GM18861 (cell line): Measurements from ENCODE around the gene GSTM3.
A peak's percentile ranks its signal among the peaks of the same experiment; 100 is the strongest.
"Not testable (repeated sequence)": the region's sequence is repeated elsewhere in the genome, so short reads cannot be mapped to it uniquely, and the experiment has no call there.

ENCODE experiments used
- ATAC-seq: cut with Tn5 transposase; IDR thresholded peaks from one replicate; pipeline ENCODE4 v1.9.1; 2021; ENCODE audit not compliant: unreplicated experiment

GSTM3 gene

DNA sequence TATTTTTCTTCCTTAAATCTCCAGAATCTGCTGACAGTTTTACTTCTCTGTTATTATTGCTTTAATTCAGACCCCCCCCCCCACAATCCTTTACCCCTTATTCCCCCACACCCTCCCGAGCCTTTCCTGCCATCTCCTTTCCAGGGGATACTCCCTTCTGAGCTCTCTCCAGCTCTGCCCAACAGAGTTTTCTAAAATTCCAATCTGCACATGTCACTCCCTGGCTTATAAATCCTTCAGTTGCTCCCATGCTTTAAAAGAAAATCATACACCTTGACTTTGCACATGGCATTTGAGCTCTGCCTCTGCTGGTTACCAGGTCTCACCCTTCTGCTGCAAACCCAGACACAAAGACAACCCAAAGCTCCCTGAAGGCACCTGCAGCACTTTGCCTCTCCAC is 34.6 kb upstream of the GSTM3 start:
- no peak for ATAC-seq

DNA sequence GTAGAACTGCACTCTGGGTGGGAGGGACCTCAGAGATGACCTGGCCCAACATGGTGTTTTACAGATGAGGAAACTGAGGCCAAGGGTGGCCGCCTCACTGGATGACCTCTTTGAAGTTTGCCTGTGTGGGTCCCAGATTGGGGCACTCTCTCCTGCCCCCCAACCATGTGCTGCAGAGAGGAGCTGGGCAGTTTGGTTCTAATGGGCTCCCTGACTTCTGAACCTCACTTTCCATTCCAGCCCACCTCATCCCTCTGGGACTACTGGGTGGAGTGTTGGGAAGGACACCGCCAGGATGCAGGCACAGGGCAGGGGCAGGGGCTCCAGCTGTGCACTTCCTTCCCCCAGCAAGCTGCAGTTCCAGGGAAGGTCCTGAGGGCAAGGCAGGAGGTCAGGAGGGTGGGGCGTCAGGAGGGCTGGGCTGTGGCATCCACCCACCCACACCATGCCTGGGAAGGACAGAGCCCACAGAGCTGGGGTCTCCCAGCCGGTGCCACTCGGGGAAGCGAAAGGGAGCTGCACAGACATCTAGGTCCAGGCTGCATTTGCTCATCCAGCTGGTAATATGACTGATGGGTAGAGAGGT is 33.2 kb upstream of the GSTM3 start:
- ATAC-seq = no peak

DNA sequence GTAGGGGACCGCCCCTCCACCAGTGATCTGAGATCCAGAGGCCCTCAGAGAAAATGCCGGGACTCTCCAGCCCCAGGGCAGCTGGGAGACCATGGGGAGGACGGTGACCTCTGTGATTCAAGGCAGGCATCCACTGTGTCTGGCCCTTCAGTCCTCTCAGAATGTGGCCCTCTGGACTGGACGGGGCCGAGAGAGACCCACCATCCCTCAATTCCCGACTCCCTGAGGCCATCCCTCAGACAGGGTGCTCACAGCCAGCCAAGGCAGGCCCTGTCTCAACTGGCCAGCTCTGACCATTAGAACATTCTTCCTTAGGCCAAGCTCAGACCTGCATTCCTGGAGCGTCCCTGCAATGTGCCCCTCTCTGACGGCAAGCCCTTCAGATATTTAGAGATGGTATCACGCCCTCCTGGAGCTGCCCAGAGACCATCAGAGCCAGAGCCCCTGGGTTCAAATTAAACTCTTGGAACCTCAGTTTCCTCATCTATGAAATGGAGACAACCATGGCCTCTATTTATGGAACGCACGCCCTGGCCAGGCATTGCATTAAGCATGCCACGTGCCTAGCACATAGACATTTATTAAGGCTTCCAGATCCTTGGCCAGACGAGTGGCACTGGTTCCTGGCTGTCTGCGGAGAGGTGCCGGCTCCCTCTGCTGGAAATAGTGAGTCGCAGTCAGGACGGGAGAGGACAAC is 32.5 kb upstream of the GSTM3 start:
- ATAC-seq = peak; percentile 62

DNA sequence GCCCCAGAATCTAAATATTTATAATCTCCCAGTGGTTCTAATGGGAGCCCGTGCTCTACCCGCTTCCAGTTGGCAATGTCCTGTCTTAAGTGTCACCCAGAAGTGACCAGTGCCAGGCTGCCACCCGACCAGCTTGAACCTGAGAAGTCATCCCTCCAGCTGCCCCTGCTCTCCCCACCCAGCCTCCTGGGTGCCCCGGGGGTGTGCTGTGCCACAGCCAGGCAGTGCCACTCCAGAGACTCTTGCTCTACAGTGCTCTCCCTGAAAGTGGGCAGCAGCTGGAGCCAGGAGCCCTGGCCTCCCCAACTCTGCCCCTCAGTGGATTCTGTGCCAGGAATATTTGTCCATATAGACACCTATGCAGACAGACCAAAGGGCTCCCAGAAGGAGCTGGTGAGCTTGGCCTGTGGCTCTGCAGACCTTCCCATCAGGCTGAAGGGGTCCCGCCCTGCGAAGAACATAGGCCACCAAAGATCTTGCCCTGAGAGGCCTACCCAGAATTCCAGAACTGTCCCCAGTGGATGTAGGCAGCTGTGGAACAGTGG is 31.9 kb upstream of the GSTM3 start:
- ATAC-seq = no peak

DNA sequence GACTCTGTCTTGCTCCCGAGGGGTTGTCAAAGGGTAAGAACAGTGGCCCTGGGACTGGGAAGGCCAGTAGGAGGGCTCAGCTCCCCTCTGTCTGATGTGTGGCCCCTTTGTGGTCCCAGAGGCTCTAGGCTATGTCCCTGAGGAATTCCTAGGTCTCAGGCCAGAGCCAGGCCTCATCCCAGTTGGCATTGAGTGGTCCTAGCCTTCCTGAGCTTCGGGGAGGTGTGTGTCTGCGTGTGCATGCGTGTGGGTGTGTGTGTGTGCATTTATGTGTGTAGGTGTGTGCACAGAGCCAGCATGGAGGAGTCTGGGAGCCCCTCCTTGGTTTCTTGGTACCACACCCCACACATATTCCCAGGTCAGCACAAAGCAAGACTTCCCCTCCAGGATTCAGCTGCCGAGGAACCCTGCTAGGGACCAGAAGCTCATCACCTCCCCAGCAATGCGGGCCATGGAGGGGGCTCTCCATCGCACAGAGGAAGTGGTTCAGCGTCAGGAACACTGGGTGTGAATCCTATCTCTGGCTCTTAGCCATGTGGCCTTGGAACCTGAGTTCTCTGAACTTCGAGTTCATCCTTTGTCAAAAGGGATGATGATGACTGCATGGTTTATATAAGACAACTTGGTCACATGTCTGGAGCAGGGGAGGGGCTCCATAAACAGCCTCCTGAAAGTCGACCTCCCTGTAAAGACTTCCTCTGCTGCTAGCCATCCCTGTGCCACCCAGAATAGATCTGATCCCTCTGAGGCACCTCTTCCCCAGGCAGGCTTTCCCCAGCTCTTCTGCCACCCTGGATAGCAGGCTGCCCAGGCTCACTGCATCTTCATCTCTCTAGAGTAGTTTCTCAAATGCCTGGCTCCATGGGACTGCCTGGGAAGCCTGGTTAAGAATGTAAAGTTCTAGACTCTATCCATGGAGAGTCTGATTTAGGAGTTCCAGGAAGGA is 31.1 kb upstream of the GSTM3 start:
- ATAC-seq = no peak

DNA sequence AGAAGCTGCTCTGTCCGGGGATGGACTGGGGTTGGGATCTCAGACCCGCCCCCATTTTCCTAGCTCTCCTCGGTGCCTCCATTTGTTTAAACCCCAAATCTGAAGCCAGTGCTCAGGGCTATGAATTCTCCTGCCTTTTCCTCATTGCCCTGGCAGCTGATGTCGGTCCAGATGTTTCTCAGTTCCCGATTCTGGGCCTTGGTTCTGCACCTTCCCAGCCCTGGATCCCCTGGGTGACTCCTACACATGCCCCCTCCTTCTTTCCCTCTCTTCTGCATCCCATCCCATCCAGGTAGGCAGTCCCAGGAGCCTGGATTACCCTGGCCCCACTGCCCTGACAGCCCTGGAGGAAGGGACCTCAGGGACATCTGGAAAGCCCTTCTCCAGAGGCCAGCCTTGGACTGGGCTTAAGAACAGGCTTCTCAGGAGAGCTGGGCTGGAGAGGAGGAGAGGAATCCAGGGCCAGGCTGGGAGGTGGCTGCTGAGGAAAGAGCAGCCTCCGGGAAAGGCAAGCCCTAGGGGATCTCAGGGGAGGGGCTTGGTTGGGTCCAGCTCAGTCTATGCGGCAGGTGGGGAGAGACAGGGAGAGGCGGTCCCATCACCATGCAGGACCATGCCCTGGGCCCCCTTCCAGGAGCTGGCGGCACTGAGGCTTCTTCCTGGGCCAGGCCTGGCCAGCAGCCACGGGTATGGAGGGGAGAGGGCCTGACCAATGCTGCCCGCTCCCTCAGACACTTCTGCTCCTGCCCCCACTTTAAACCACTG is 29.7 kb upstream of the GSTM3 start:
- ATAC-seq = no peak

DNA sequence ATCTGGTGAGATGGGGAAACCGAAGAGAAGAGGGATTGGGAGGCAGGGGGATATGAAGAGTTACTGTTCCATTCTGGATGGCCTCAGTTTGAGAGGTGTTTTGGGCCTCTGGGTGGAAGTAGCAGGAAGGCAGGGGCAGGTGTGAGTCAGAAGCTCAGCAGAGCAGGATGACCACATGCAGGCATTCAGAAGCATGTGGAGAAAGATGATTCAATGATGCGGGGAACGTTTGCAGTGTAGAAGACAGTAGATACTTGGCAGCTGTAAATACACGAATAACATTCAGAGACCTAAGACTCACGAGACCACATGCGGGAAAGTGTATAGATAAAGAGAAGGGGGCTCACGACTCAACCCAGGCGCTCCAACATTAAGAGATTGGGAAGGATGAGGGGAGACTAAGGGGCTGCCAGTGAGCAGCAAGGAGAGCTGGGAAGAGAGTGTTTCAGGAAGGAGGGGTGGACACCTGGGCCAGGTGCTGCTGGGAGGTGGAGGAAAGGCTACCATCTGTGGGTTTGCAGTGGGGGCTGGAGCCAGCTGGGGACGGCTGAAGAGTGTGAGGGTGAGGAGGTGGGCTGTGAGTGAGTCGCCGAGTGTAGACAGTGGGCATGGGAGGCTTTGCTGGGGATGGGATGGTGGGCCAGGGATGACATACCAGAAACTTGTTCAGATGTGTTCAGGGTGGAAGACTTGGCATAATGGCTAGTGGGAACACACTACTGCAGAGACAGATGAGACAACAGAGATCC is 28.7 kb upstream of the GSTM3 start:
- ATAC-seq = no peak

DNA sequence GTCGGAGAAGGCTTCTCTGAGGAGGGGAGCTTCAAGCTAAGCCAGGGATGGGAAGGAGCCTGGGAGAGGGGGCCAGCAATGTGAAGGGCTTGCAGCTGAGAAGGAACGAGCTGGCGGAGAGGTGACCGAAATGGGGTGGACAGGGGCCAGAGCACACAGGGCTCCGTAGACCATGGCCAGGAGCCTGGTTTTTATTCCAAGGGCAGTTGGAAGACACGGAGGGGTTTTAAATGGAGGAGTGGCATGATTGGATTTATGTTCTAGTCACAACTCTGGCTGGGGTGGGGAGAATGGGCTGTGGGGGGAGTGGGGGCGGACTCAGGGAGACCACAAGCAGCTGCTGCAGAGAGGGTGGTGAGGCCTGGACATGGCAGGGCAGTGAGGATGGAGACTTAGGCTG is 28.0 kb upstream of the GSTM3 start:
- ATAC-seq = no peak

DNA sequence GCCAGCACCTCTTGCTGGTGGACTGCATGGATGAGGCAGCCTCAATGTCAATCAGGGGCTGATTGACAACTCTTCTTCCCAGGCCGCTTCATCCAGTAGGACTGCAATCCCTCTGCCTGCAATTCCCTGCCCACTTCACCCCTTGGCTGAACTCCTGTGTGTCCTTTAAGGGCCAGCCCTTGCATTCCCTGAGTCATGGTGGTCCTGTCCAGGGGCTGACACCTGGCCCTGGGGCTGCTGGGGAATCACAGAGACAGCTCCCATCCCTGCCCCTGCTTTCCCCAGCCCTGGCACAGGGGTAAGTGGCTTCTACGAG is 27.5 kb upstream of the GSTM3 start:
- ATAC-seq = no peak

DNA sequence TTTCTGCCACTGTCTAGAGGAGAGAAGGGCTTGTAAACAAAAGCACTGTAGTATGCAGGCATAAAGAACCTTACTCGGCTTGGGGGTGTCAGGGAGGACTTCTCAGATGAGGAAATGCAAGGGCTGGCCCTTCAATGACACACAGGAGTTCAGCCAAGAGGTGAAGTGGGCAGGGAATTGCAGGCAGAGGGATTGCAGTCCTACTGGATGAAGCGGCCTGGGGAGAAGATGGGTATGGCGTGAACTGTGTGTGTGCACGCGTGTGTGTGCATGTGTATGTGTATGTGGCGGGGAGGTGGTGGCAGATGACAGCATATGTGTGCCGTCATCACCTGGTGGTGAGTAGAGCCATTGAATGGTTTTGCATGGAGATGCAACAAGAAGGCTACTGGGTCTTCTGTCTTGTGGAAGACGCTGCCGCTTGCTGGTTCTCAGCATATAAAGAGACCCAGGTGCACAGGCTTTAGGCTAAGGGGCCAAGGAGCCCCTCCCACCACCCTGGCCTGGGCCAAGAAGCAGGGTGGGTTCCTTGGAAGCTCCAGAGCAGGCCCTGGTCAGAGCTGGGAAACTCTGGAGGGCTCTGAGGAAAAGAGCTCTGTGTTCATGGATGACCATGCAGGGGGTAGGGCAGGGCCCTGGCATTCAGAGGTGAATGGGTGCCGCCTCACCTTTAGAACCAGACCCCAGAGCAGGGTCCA is 26.9 kb upstream of the GSTM3 start:
- no peak for ATAC-seq

DNA sequence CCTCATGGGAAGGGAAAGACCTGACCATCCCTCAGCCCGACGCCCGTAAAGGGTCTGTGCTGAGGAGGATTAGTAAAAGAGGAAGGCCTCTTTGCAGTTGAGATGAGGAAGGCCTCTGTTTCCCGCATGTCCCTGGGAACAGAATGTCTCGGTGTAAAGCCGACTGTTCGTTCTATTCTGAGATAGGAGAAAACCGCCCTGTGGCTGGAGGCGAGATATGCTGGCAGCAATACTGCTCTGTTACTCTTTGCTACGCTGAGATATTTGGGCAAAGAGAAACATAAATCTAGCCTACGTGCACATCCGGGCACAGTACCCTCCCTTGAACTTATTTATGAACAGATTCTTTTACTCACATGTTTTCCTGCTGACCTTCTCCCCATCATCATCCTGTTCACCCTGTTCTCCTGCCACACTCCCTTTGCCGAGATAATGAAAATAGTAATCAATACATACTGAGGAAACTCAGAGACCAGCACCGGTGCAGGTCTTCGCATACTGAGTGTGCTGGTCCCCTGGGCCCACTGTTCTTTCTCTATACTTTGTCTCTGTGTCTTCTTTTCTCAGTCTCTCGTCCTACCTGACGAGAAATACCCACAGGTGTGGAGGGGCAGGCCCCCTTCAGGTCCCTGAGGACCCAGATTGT is 26.3 kb upstream of the GSTM3 start:
- ATAC-seq = not testable (repeated sequence)

DNA sequence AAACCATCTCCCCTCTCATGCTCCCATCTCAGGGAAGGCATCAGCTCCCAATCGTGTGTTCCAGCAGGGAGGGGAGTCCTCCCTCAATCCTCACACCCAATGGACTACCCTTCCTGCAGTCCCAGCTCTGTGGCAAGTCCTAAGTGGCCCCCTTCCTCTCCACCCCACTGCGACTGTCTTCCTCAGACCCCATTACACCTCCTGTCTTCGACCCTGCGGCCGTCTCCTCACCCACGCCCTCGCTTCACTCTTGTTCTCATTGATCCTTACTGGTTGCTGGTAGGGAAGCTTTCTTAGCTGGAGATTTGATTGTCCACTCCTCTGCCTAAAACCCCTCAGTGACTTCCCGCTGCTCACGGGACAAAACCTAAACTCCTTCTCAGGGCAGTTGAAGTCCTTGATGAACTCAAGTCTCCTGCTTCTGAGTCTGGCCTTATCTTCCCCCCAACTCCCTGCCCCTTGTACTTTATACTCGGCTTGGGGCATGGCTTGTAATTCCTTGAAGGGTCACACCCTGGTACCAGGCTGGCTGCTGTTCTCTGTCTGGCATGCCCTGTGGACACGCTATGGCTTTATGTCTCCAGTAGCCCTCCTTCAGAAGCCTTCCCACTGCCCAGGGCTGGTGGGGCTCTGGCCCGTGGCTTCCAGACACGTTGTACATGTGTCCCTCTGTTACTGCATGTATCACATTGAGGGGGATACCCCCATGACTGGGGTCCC is 25.2 kb upstream of the GSTM3 start:
- no peak for ATAC-seq

DNA sequence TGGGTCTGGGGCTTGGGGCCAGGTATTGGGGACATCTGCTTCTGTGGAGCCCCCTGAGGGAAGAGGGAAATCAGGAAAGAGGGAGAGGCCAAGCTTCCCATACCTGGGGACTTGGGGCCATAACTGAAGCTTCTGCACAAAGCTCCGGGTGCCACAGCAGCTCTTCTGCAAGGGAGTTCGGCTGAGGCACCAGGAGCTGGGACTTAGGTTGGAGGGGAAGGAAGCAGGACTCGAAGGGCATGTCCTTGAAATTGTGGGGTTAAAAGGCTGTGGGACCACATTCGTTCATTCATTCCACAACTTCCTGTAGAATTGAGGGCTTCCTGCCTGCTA is 24.6 kb upstream of the GSTM3 start:
- ATAC-seq = no peak

DNA sequence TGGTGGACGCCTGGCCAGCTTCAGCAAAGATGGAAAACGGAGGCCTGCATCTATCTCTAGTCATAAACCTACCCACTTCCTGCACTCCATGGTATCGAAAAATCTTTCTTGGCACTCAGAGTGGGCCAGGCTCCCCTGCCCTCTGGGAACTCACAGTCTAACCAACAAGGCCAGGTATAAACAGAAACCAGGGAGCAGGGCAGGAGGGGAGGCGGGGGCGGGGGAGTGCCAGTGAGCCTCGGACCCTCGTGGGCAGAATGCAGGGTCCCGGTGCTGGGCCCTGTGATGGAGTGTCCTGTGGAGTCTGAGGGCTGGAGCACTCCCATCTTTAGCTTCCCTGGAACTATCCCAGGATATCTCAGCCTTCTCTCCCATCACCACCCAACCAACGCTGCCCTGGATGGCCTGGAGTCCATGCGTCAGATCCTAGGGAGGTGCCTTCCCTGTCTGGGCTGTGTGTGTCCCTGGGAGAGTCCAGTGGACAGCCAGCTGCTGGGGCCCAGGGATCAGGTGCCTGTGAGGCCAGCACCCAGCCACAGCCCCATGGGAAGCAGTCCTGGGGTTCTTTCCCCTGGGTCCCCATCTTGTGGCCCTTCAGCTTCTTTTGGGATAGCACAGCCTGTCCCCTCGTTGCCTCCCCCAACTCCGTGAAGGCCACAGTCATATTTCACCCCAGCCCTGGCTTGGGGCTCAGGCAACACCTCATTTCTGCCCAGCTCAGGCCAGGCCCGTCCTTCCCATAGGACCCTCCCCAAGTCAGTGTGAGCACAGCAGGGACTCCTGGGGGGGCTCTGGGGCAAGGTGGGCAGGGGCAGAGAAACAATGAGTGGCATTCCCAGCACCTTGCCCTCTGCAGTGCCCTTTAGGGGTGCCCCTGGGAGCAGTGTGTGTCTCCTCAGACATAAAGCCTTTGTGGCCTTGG is 24.0 kb upstream of the GSTM3 start:
- ATAC-seq = no peak

DNA sequence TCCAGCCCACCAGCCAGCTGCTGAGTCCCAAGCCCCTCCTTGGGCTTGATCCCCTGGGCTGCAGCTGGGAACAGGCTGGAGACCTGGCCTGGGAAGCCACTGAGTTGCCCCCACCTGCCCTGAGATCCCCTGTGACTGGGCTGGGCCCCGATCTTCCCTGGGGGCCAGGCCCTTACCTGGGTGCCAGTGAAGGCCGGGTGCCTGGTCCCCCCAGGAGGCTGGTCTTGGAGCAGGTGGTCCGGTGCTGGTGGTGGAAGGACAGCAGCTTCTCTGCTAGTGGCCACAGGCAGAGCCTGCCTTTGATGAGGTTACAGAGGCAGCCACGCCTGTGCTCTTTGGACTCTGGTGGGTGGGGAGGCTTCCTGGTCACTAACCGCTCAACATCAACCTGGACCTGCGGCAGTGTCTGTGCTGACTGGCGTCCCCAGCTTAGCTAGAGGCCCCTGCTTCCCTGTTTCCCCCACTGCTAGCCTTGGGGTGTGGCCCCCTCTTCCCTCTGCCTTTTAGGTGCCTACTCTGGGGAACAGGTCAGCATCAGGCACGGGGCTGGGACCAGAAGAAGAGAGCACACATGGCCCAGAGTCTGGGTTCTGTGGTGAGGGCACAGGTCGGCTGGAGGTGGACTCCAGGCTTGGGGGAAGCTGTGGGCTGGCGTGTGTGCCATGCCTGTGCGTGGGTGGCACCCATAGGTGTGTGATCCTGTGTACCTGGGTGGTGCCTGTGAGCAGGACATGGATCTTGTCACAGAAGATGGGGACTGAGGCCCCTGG is 23.0 kb upstream of the GSTM3 start, which contains the start of gene EPS8L3:
Gene EPS8L3 (minus strand): TSS at position 278 of the 770 bp plus-strand sequence. CDS start 2,174 bp downstream, outside the sequence.
- ATAC-seq = no peak

DNA sequence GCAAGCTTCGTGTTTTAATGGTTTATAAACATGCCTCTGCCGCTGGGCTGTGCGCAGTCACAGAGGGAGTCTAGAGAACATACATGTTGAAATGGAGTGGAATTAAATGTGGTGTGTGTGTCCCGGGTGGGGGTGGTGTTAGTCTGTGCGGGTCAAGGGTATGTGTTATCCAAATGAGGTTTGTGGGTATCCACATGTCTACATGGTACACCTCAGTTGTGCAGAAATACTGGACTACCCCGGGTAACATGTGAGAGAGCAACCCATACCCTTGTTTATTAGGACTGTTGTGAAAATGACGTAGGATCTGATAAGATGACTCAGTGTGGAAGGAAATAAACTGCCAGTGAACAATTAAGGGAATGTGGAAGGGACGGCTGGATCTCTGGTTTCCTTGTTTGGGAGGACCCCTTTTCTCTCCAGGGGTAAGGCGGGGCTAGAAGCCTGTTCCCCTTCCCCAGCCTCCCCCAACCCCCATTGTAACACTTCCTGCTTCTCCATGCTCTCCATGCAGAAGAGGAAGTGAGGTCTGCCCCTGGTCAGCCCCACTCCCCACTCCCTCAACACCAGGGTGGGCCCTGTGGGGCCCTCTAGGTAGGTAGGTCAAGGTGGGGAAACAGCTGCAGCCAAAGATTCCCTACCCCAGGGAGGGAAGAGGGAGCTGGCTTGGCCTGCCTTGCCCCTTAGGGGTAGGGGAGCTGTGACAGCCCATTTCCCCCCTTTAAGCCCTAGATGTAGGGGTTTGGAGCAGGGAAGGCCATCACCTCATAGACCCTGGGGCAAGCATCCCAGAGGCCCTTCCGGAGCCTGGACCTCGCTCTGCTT is 22.2 kb upstream of the GSTM3 start:
- ATAC-seq = no peak
